ENCODE results near the gene CRY2. TPM values are rescaled to one million over a fixed set of nuclear protein-coding genes. Genes with fewer than 3 reads are reported as not detected.
A peak's percentile ranks its signal among the peaks of the same experiment; 100 is the strongest.

The CRY2 gene
- total and polyA plus RNA-seq, 2 of the 8 experiments (the other 6 are each of a cell fraction or from before 2014, with no cell fraction given) = 8.0 to 9.4 TPM

DNA sequence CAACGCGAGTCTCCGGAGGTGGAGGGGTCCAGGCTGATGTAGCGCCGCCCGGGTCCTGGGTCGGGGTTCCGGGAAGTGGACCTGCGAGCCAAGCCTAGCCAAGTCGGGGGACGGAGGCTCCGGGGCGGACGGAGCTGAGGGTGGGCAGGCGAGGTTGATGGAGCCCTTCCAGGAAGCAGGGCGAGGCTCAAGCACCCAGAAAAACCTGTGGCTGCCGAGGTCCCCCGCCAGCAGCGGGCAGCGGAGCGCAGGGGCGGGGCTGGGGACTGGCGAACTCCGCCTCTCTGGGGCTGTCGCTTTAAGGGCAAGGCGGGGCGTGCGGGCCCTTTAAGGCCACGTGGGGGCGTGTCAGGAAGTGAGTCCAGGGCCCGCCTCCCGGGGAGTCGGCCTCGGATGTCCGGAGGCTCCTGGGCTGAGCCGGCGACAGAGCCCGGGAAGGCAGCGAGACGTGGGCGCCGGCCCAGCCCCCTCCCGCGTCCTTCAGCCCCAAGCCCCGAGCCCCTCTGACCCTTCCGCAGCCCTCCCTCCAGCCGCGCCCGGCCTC, 42.4 kb upstream of the CRY2 start, which contains the start of gene SLC35C1 (continued):
- TF ChIP-seq RAD21 (IDR thresholded peaks at IDR 0.05 in 1 of 2, conservative IDR thresholded peaks at IDR 0.05 in 1 of 2; ENCODE audit: low read depth in 2 of 2, low read length in 2 of 2) (no peak), CHD7 (IDR thresholded peaks at IDR 0.05; ENCODE audit: insufficient replicate concordance, low read length) (no peak), SUZ12 (IDR thresholded peaks at IDR 0.05; ENCODE audit: low read length) (no peak), SIN3A (conservative IDR thresholded peaks at IDR 0.05 in 1 of 2, IDR thresholded peaks at IDR 0.05 in 1 of 2; ENCODE audit: low read depth in 1 of 2, low read length in 2 of 2) (peak; percentile 86 to 89; a peak in 3 of 4 replicates), SP1 (IDR thresholded peaks at IDR 0.05; ENCODE audit: low read depth, low read length) (peak; percentile 35; the same call in 1 of the 2 replicates), CREB1 (IDR thresholded peaks at IDR 0.05) (peak; percentile 34; the same call in 1 of the 2 replicates), TAF1 (IDR thresholded peaks at IDR 0.05; ENCODE audit: low read depth, low read length) (peak; percentile 35), JUN (IDR thresholded peaks at IDR 0.05; ENCODE audit: low read depth, low read length) (no peak), GTF2F1 (IDR thresholded peaks at IDR 0.05; ENCODE audit: borderline replicate concordance, low read depth, low read length) (no peak), RBBP5 (IDR thresholded peaks at IDR 0.05; ENCODE audit: borderline replicate concordance, low read depth, low read length) (no peak), GABPA (IDR thresholded peaks at IDR 0.05; ENCODE audit: borderline replicate concordance, insufficient read depth, low read length) (no peak)

All from H1 (cell line).